ENCODE results near the gene AQP2. TPM values are rescaled to one million over a fixed set of nuclear protein-coding genes. Genes with fewer than 3 reads are reported as not detected.
A peak's percentile ranks its signal among the peaks of the same experiment; 100 is the strongest.

Gene AQP2
- total RNA-seq, 2 donors from 2014 or later = 0.33 to 0.42 TPM

GRCh38 chr12:49951411-49952240, 1.1 kb downstream of the AQP2 start:
- peak; percentile 73 for DNase-seq (ENCODE audit: low spot score)
- intact Hi-C loops (cut with DNase I) = loop anchor here in 1 of 2 donors (2.0 kb wide), 1 partner anchor 59 kb away; no protein-coding TSS in a partner anchor

GRCh38 chr12:49952391-49953055, 2.0 kb downstream of the AQP2 start:
- DNase-seq (ENCODE audit: low spot score) = peak; percentile 35
- intact Hi-C loops (cut with DNase I) = no loop called here

GRCh38 chr12:49953151-49953550, 2.6 kb downstream of the AQP2 start:
- peak; percentile 46 for DNase-seq (ENCODE audit: low spot score)
- intact Hi-C loops (cut with DNase I) = no loop called here

- intact Hi-C loops (cut with DNase I) = no loop called here
- peak; percentile 62 for DNase-seq (ENCODE audit: low spot score)
Observed at GRCh38 chr12:49953961-49954846, 3.7 kb downstream of the AQP2 start.

- peak; percentile 82 for DNase-seq (ENCODE audit: low spot score)
Observed at GRCh38 chr12:49954863-49955830, 4.6 kb downstream of the AQP2 start.

GRCh38 chr12:49955899-49956662, 5.5 kb downstream of the AQP2 start:
- peak; percentile 35 for DNase-seq (ENCODE audit: low spot score)
- intact Hi-C loops (cut with DNase I) = no loop called here

More at GRCh38 chr12:49954863-49955830, 4.6 kb downstream of the AQP2 start:
- intact Hi-C loops (cut with DNase I) = no loop called here

- intact Hi-C loops (cut with DNase I) = no loop called here
- peak; percentile 18 for DNase-seq (ENCODE audit: low spot score)
Observed at GRCh38 chr12:49956663-49957569, 6.4 kb downstream of the AQP2 start.

GRCh38 chr12:49957570-49957967, 7.0 kb downstream of the AQP2 start:
- DNase-seq (ENCODE audit: low spot score) = peak; percentile 9
- intact Hi-C loops (cut with DNase I) = no loop called here

GRCh38 chr12:49959685-49960473, 9.3 kb downstream of the AQP2 start:
- intact Hi-C loops (cut with DNase I) = no loop called here
- DNase-seq (ENCODE audit: low spot score) = peak; percentile 46

- intact Hi-C loops (cut with DNase I) = loop anchor here in 1 of 2 donors (1.0 kb wide), 1 partner anchor 92 kb away; no protein-coding TSS in a partner anchor
Observed at GRCh38 chr12:49960474-49961110, 10.1 kb downstream of the AQP2 start.

GRCh38 chr12:49961111-49961922, 10.8 kb downstream of the AQP2 start, which contains the start of gene AQP5:
TSS of gene AQP5 (plus strand) at chr12:49961872. CDS start at chr12:49962018, 146 bp downstream.
- intact Hi-C loops (cut with DNase I) = loop anchor here in 1 of 2 donors (1.0 kb wide), 1 partner anchor 91 kb away; no protein-coding TSS in a partner anchor
- DNase-seq (ENCODE audit: low spot score) = no peak

More at GRCh38 chr12:49960474-49961110, 10.1 kb downstream of the AQP2 start:
- DNase-seq (ENCODE audit: low spot score) = no peak

GRCh38 chr12:49961993-49962764, 11.6 kb downstream of the AQP2 start:
- intact Hi-C loops (cut with DNase I) = loop anchor here in 1 of 2 donors (1.0 kb wide), 1 partner anchor 90 kb away; no protein-coding TSS in a partner anchor
- DNase-seq (ENCODE audit: low spot score) = no peak
